IgD-negative memory B cell (primary cell): ENCODE measurements around the gene GJB1. TPM values are rescaled to one million over a fixed set of nuclear protein-coding genes. Genes with fewer than 3 reads are reported as not detected.
A peak's percentile ranks its signal among the peaks of the same experiment; 100 is the strongest.

Experiments used
- H3K27ac Mint-ChIP-seq, 3 donors: one replicate each; pipeline ENCODE4 v1.8.0; 2020 to 2022; ENCODE audit warnings: mild to moderate bottlenecking in 3 of 3, mixed read lengths in 3 of 3, moderate library complexity in 1 of 3
- H3K27me3 Mint-ChIP-seq: one replicate; pipeline ENCODE4 v1.8.0; 2021; ENCODE audit warnings: mixed read lengths
- H3K36me3 Mint-ChIP-seq: one replicate; pipeline ENCODE4 v1.8.0; 2020; ENCODE audit warnings: mild to moderate bottlenecking, mixed read lengths
- H3K4me1 Mint-ChIP-seq, 3 donors: one replicate each; pipeline ENCODE4 v1.8.0; 2020 to 2022; ENCODE audit warnings: mixed read lengths in 3 of 3, mild to moderate bottlenecking in 1 of 3
- H3K4me3 Mint-ChIP-seq, 4 donors: one replicate each; pipeline ENCODE4 v1.8.0; 2020 to 2022; ENCODE audit warnings: mild to moderate bottlenecking in 4 of 4, mixed read lengths in 4 of 4, moderate library complexity in 3 of 4
- H3K9me3 Mint-ChIP-seq, 3 donors: one replicate each; pipeline ENCODE4 v1.8.0; 2020 to 2021; ENCODE audit warnings: mixed read lengths in 3 of 3, mild to moderate bottlenecking in 1 of 3
- polyA plus RNA-seq: library from polyadenylated mRNA; unstranded; fragments of 300-500 nt; fragmentation: Illumina TruSeq; gene quantifications from one replicate; pipeline ENCODE4 v1.2.3, GENCODE V29; 2021

Gene GJB1
- polyA plus RNA-seq, 1 donor from 2014 or later, result not detected

GRCh38 chrX:71195964-71196649, 26.9 kb upstream of the GJB1 start:
- Mint-ChIP-seq H3K27me3 (peaks cover 3% of the 10 kb centered on the region), H3K9me3 (no peaks in the 10 kb centered on the region), H3K4me3 (peak overlapping the region; percentile 74 to 89 (median 87)), H3K4me1 (peaks cover 9 to 17% (median 14%) of the 10 kb centered on the region in 3 donors), H3K27ac (peak overlapping the region; percentile 76 to 95 (median 80)), H3K36me3 (no peaks in the 10 kb centered on the region)

GRCh38 chrX:71198066-71198465, 25.0 kb upstream of the GJB1 start:
- H3K4me1 Mint-ChIP-seq, result peaks cover 9 to 15% (median 14%) of the 10 kb centered on the region in 3 donors
- H3K4me3 Mint-ChIP-seq, result peak overlapping the region; percentile 86 to 96 (median 92)
- peaks cover 4% of the 10 kb centered on the region for H3K27me3 Mint-ChIP-seq
- H3K36me3 Mint-ChIP-seq, result no peaks in the 10 kb centered on the region
- peak overlapping the region; percentile 0 to 25 (median 11) for H3K27ac Mint-ChIP-seq
- H3K9me3 Mint-ChIP-seq, result no peaks in the 10 kb centered on the region

- peaks cover 4% of the 10 kb centered on the region for H3K27me3 Mint-ChIP-seq
- no peak overlapping the region for H3K27ac Mint-ChIP-seq
- peaks cover 9 to 14% (median 12%) of the 10 kb centered on the region in 3 donors for H3K4me1 Mint-ChIP-seq
- peak overlapping the region in 3 of 4 donors; percentile 6 to 48 (median 35) for H3K4me3 Mint-ChIP-seq
- no peaks in the 10 kb centered on the region for H3K9me3 Mint-ChIP-seq
- no peaks in the 10 kb centered on the region for H3K36me3 Mint-ChIP-seq
Measured at GRCh38 chrX:71199252-71200008, 23.6 kb upstream of the GJB1 start.

- Mint-ChIP-seq H3K4me1 (no peaks in the 10 kb centered on the region), H3K9me3 (peaks cover 0 to 1% (median 0%) of the 10 kb centered on the region in 3 donors), H3K36me3 (no peaks in the 10 kb centered on the region), H3K4me3 (peak overlapping the region in 1 of 4 donors; percentile 17), H3K27me3 (peaks cover 4% of the 10 kb centered on the region), H3K27ac (no peak overlapping the region)
Measured at GRCh38 chrX:71210816-71211215, 12.2 kb upstream of the GJB1 start.

GRCh38 chrX:71212536-71212935, 10.5 kb upstream of the GJB1 start:
- no peaks in the 10 kb centered on the region for H3K4me1 Mint-ChIP-seq
- H3K4me3 Mint-ChIP-seq, result no peak overlapping the region
- H3K36me3 Mint-ChIP-seq, result no peaks in the 10 kb centered on the region
- H3K27ac Mint-ChIP-seq, result no peak overlapping the region
- H3K27me3 Mint-ChIP-seq, result peaks cover 4% of the 10 kb centered on the region
- H3K9me3 Mint-ChIP-seq, result peaks cover 0 to 1% (median 0%) of the 10 kb centered on the region in 3 donors

- no peak overlapping the region for H3K27ac Mint-ChIP-seq
- H3K4me1 Mint-ChIP-seq, result no peaks in the 10 kb centered on the region
- H3K9me3 Mint-ChIP-seq, result peaks cover 0 to 1% (median 0%) of the 10 kb centered on the region in 3 donors
- no peaks in the 10 kb centered on the region for H3K36me3 Mint-ChIP-seq
- H3K27me3 Mint-ChIP-seq, result peaks cover 4% of the 10 kb centered on the region
- no peak overlapping the region for H3K4me3 Mint-ChIP-seq
Measured at GRCh38 chrX:71214152-71214551, 8.9 kb upstream of the GJB1 start.

GRCh38 chrX:71214604-71215337, 8.3 kb upstream of the GJB1 start:
- H3K9me3 Mint-ChIP-seq, result peaks cover 0 to 1% (median 0%) of the 10 kb centered on the region in 3 donors
- no peaks in the 10 kb centered on the region for H3K36me3 Mint-ChIP-seq
- H3K4me1 Mint-ChIP-seq, result no peaks in the 10 kb centered on the region
- no peak overlapping the region for H3K4me3 Mint-ChIP-seq
- H3K27me3 Mint-ChIP-seq, result peaks cover 4% of the 10 kb centered on the region
- H3K27ac Mint-ChIP-seq, result no peak overlapping the region

- Mint-ChIP-seq H3K4me3 (no peak overlapping the region), H3K9me3 (peaks cover 0 to under 1% (median 0%) of the 10 kb centered on the region in 3 donors), H3K36me3 (no peaks in the 10 kb centered on the region), H3K4me1 (no peaks in the 10 kb centered on the region), H3K27me3 (peaks cover 4% of the 10 kb centered on the region), H3K27ac (no peak overlapping the region)
Measured at GRCh38 chrX:71215338-71215912, 7.6 kb upstream of the GJB1 start.

GRCh38 chrX:71216485-71216884, 6.5 kb upstream of the GJB1 start:
- H3K9me3 Mint-ChIP-seq, result no peaks in the 10 kb centered on the region
- H3K27me3 Mint-ChIP-seq, result peaks cover 4% of the 10 kb centered on the region
- H3K4me3 Mint-ChIP-seq, result no peak overlapping the region
- H3K4me1 Mint-ChIP-seq, result no peaks in the 10 kb centered on the region
- no peaks in the 10 kb centered on the region for H3K36me3 Mint-ChIP-seq
- H3K27ac Mint-ChIP-seq, result no peak overlapping the region

- Mint-ChIP-seq H3K27ac (no peak overlapping the region), H3K4me3 (no peak overlapping the region)
Measured at GRCh38 chrX:71217298-71217697, 5.7 kb upstream of the GJB1 start.

GRCh38 chrX:71221145-71221544, 1.9 kb upstream of the GJB1 start:
- no peaks in the 10 kb centered on the region for H3K4me1 Mint-ChIP-seq
- H3K4me3 Mint-ChIP-seq, result no peak overlapping the region
- H3K9me3 Mint-ChIP-seq, result no peaks in the 10 kb centered on the region
- H3K27ac Mint-ChIP-seq, result no peak overlapping the region
- peaks cover 5% of the 10 kb centered on the region for H3K27me3 Mint-ChIP-seq
- no peaks in the 10 kb centered on the region for H3K36me3 Mint-ChIP-seq

More at GRCh38 chrX:71217298-71217697, 5.7 kb upstream of the GJB1 start:
- Mint-ChIP-seq H3K4me1 (no peaks in the 10 kb centered on the region), H3K36me3 (no peaks in the 10 kb centered on the region), H3K9me3 (no peaks in the 10 kb centered on the region), H3K27me3 (peaks cover 4% of the 10 kb centered on the region)

- H3K4me1 Mint-ChIP-seq, result no peaks in the 10 kb centered on the region
- H3K27ac Mint-ChIP-seq, result no peak overlapping the region
- no peaks in the 10 kb centered on the region for H3K9me3 Mint-ChIP-seq
- H3K36me3 Mint-ChIP-seq, result no peaks in the 10 kb centered on the region
- peak overlapping the region in 1 of 4 donors; percentile 65 for H3K4me3 Mint-ChIP-seq
- H3K27me3 Mint-ChIP-seq, result peaks cover 5% of the 10 kb centered on the region
Measured at GRCh38 chrX:71224098-71224708, 1.2 kb downstream of the GJB1 start.

GRCh38 chrX:71225009-71225408, 2.0 kb downstream of the GJB1 start:
- Mint-ChIP-seq H3K27ac (no peak overlapping the region), H3K4me1 (peaks cover 0 to 1% (median 0%) of the 10 kb centered on the region in 3 donors), H3K4me3 (no peak overlapping the region), H3K27me3 (peaks cover 5% of the 10 kb centered on the region), H3K36me3 (no peaks in the 10 kb centered on the region), H3K9me3 (no peaks in the 10 kb centered on the region)

- Mint-ChIP-seq H3K27me3 (peaks cover 5% of the 10 kb centered on the region), H3K4me3 (no peak overlapping the region)
Measured at GRCh38 chrX:71225676-71226075, 2.7 kb downstream of the GJB1 start.

More at GRCh38 chrX:71225676-71226075, 2.7 kb downstream of the GJB1 start:
- peaks cover 0 to 1% (median 0%) of the 10 kb centered on the region in 3 donors for H3K4me1 Mint-ChIP-seq
- H3K36me3 Mint-ChIP-seq, result no peaks in the 10 kb centered on the region
- H3K9me3 Mint-ChIP-seq, result no peaks in the 10 kb centered on the region
- no peak overlapping the region for H3K27ac Mint-ChIP-seq
